GM19468 (cell line): ENCODE data around the gene PPID.
A peak's percentile ranks its signal among the peaks of the same experiment; 100 is the strongest.
"Not testable (repeated sequence)": the region's sequence is repeated elsewhere in the genome, so short reads cannot be mapped to it uniquely, and the experiment has no call there.

Experiments used
- ATAC-seq: cut with Tn5 transposase; IDR thresholded peaks from one replicate; pipeline ENCODE4 v1.9.1; 2021; ENCODE audit warnings: mild to moderate bottlenecking, moderate library complexity, moderate number of reproducible peaks; ENCODE audit not compliant: unreplicated experiment; ENCODE audit errors: extremely low read depth

Gene PPID

DNA sequence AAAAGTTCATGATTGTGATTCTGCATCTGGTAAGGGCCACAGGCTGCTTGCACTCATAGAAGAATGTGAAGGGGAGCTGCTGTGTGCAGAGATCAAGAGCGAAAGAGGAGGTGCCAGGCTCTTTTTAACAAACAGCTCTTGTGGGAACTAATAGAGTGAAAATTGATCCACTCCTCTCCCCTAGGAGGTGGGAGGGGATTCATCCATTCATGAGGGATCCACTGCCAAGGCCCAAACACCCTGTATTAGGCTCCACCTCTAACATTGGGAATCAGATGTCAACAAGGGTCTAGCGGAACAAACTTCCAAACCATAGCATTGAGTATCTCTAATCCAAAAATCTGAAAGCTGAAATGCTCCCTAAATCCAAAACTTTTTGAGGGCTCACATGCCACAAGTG is 16.4 kb upstream of the PPID start:
- ATAC-seq: no peak

DNA sequence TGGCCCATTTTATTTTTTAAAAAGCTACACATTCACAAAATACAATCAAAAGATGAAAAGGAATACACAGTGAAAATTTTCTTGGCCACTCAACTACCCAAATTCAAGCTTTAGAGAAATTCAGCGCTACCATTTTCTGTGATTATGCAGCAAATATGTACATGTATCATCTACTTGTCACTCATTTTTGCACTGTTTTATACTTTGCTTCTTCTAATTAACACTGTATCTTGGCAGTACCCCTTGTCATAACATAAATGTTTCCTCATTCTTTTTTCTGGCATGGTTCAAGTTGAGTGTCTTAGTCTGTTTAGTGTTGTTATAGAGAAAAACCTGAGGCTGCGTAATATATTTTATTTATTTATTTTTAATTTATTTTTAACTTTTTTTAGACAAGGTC is 15.7 kb upstream of the PPID start:
- no peak for ATAC-seq

- peak; percentile 86 for ATAC-seq
Observed at GRCh38 chr4:158729716-158730559, 6.7 kb upstream of the PPID start.

- ATAC-seq: no peak
Observed at GRCh38 chr4:158728236-158728635, 5.0 kb upstream of the PPID start.

- no peak for ATAC-seq
Observed at GRCh38 chr4:158726633-158727032, 3.4 kb upstream of the PPID start.

DNA sequence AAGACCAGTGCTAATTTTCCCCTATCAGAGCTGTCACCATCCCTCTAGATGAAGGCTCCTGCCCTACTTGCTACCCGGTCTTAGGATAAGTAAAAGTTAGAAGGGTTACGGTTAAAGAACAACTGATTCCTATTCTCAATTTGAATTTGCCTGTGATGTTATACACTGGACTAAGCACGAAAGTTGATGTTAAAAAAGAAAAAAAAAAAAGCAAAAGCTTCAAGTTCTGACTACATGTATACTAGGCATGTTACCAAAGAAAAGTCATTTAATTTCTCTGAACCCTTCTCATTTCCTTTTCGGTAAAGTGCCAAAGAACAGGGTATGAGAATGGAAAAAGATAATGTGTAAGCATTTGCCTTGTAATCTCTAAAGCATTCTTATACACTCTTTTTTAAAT is 1.4 kb upstream of the PPID start:
- ATAC-seq: no peak

GRCh38 chr4:158722291-158722916 is 792 bp downstream of the PPID start:
- no peak for ATAC-seq

DNA sequence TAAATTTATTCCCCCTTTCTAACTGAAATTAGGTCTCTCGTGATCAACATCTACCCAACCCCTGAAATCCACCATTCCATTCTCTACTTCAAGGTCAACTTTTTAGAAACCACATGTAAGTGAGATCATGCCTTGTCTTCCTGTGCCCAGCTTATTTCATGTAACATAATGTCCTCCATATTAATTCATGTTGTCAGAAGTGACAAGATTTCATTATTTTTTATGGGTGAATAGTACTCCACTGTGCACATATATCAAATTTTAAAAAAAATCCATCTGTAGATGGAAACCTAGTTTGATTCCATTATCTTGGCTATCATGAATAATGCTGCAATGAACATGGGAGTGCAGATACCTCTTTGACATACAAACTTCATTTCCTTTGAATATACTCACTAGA is 1.5 kb downstream of the PPID start:
- ATAC-seq: no peak

- ATAC-seq: no peak
Observed at GRCh38 chr4:158715802-158716201, 7.4 kb downstream of the PPID start.

DNA sequence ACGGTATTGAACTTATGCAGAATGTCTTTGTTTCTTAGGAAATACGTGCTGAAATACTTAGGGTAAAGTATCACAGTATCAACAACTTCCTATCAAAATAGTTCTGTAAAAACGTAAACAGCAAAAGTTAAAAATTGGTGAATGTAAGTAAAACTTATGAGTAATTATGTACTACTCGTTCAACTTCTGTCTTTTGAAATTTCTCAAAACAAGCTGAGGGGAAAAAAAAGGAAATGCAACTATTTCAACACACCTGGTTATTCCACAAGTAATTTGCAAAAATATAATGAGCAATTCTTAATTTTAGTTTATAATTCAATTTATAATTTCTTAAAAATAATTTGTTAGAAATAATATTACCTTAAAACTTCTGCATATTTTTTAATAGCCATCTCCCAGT is 8.3 kb downstream of the PPID start:
- no peak for ATAC-seq

DNA sequence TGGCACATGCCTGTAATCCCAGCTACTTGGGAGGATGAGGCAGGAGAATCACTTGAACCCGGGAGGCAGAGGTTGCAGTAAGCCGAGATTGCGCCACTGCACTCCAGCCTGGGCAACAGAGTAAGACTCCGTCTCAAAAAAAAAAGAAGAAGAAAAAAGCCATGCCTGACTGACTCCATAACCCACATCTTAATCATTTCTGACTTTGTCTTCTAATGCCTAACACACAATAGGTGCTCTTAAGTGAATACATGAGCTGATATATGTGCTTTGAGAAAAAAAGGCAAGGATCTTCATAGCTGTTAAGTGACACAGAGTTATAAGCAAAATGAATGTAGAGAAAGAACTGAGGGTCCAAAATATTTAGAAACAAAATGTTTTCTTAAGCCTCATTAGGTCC is 10.6 kb downstream of the PPID start:
- not testable (repeated sequence) for ATAC-seq

- no peak for ATAC-seq
Observed at GRCh38 chr4:158710814-158711213, 12.4 kb downstream of the PPID start.

- no peak for ATAC-seq
Observed at GRCh38 chr4:158704274-158704673, 18.9 kb downstream of the PPID start.

DNA sequence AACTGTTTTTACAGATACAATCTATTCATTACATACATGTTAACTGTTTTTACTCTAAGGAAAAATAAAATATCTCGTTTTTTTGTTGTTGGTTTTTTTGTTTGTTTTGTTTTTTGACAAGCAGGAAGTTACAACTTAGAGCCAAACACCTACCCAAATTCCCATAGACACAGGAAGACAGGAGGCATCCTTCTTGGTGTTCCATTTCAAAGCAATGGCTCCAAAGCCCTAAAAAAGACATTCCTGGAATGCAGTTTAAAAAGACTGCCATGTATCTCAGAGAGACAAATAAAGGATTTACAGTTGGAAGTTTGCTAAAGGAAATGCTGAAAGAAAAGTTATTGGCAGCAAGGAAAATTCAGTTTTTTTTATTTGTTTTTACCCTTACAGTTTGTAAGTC is 34.4 kb downstream of the PPID start:
- no peak for ATAC-seq

- ATAC-seq: no peak
Observed at GRCh38 chr4:158682066-158682465, 41.1 kb downstream of the PPID start.

DNA sequence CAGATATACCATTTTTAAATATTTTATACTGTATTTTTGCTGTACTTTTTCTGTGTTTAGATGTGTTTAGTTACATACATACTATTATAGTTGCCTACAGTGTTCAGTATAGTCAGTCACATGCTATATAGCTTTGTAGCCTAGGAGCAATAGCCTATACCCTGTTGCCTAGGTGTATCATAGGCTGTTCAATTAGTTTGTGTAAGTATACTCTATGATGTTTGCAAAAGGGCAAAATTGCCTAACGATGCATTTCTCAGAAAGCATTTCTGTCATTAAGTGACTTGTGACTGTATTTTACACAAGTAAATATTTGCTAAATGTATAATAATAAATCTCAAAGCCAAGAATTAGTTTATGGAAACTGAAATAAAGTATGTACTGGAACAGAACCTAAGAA is 41.6 kb downstream of the PPID start:
- no peak for ATAC-seq

- ATAC-seq: no peak
Observed at GRCh38 chr4:158678767-158679166, 44.4 kb downstream of the PPID start.

- no peak for ATAC-seq
Observed at GRCh38 chr4:158676076-158676475, 47.1 kb downstream of the PPID start.

GRCh38 chr4:158673633-158674032 is 49.6 kb downstream of the PPID start:
- ATAC-seq: no peak

- peak; percentile 87 for ATAC-seq
Observed at GRCh38 chr4:158671915-158672806, 51.0 kb downstream of the PPID start, which contains the start of gene ETFDH. ETFDH (plus strand) TSS chr4:158672296; CDS start chr4:158672457, 161 bp downstream.

- no peak for ATAC-seq
Observed at GRCh38 chr4:158671665-158671914, 51.6 kb downstream of the PPID start, which contains the start of gene C4orf46. C4orf46 (minus strand) TSS chr4:158671887; CDS start chr4:158671801, 86 bp downstream.
